ENCODE results near the gene FBXO36. TPM values are rescaled to one million over a fixed set of nuclear protein-coding genes. Genes with fewer than 3 reads are reported as not detected.

Gene FBXO36
- total and polyA plus RNA-seq, 2 of the 8 experiments (the other 6 are each of a cell fraction or from before 2014, with no cell fraction given): 3.4 TPM

DNA sequence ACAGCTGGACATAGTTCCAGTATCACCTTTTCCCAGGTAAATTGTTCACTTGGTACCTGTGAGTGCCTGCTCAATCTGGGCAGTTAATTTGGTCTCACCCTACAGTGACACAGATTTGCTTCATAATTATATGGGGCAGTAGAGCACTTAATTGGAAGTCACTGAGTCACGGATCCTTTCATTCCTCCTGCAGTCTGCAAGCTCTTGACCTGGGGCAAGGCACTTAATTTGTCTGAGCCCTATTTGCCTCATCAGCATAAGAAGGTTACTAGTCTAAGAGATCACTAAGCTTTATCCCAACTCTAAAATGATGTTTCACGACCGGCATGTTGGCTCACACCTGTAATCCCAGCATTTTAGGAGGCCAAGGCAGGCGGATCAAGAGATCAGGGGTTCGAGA is 8.9 kb downstream of the FBXO36 start (continued):
- no peak for TF ChIP-seq RNF2 (IDR thresholded peaks at IDR 0.05; ENCODE audit: borderline replicate concordance, low read depth, low read length, missing control alignments, poor library complexity, severe bottlenecking)
- TF ChIP-seq, protein P1, sequence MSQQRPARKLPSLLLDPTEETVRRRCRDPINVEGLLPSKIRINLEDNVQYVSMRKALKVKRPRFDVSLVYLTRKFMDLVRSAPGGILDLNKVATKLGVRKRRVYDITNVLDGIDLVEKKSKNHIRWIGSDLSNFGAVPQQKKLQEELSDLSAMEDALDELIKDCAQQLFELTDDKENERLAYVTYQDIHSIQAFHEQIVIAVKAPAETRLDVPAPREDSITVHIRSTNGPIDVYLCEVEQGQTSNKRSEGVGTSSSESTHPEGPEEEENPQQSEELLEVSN (IDR thresholded peaks at IDR 0.05): no peak
